GM12801 (cell line): ENCODE data around the gene POLDIP2.

Experiments
- CTCF ChIP-seq: IDR thresholded peaks from one replicate; pipeline ENCODE4 v1.5.1; 2011; ENCODE audit warnings: control low read depth; ENCODE audit not compliant: insufficient read length; ENCODE audit errors: extremely low read depth

Gene POLDIP2

GRCh38 chr17:28395426-28395825 is 38.1 kb upstream of the POLDIP2 start:
- no peak for TF ChIP-seq CTCF

- TF ChIP-seq CTCF, result no peak
These were observed 37.2 kb upstream of the POLDIP2 start for GRCh38 chr17:28394337-28395116.

GRCh38 chr17:28392491-28392890 is 35.2 kb upstream of the POLDIP2 start:
- TF ChIP-seq CTCF, result no peak

GRCh38 chr17:28391401-28391800 is 34.1 kb upstream of the POLDIP2 start:
- no peak for TF ChIP-seq CTCF

GRCh38 chr17:28390984-28391383 is 33.7 kb upstream of the POLDIP2 start:
- no peak for TF ChIP-seq CTCF

- no peak for TF ChIP-seq CTCF
These were observed 33.2 kb upstream of the POLDIP2 start for GRCh38 chr17:28390563-28390962.

GRCh38 chr17:28390141-28390540 is 32.8 kb upstream of the POLDIP2 start:
- no peak for TF ChIP-seq CTCF

GRCh38 chr17:28388106-28388505 is 30.8 kb upstream of the POLDIP2 start:
- no peak for TF ChIP-seq CTCF
